ENCODE data around the gene CELSR3.

Gene CELSR3

DNA sequence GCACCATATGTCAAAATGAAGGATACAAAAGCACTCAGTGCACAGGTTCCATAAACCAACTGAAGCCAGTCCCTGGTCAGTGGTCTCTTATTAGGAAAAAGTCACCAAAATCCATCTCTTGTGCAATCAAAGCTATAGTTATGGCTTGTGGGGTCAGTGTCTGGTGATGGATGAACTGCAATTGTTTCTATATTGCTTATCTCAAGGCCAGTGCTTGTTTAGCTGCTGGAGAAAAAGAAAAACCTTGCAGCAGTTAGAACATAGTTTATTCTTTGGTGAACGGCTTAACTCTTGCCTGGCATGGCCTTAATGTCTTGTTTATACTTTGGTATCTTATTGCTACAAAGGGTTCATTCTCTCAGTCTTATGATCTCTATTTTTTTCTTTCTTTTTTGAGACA is 50.4 kb downstream of the CELSR3 start:
- no peaks in the 10 kb centered on the region for H3K9me3 ChIP-seq
- H3K4me1 ChIP-seq: no peaks in the 10 kb centered on the region
- DNase-seq: no peak
- no peak overlapping the region for H3K4me3 ChIP-seq (ENCODE audit: low read depth, low read length)
- H3K36me3 ChIP-seq: no peaks in the 10 kb centered on the region
- H3K27me3 ChIP-seq: no peaks in the 10 kb centered on the region
- TF ChIP-seq, protein P1, sequence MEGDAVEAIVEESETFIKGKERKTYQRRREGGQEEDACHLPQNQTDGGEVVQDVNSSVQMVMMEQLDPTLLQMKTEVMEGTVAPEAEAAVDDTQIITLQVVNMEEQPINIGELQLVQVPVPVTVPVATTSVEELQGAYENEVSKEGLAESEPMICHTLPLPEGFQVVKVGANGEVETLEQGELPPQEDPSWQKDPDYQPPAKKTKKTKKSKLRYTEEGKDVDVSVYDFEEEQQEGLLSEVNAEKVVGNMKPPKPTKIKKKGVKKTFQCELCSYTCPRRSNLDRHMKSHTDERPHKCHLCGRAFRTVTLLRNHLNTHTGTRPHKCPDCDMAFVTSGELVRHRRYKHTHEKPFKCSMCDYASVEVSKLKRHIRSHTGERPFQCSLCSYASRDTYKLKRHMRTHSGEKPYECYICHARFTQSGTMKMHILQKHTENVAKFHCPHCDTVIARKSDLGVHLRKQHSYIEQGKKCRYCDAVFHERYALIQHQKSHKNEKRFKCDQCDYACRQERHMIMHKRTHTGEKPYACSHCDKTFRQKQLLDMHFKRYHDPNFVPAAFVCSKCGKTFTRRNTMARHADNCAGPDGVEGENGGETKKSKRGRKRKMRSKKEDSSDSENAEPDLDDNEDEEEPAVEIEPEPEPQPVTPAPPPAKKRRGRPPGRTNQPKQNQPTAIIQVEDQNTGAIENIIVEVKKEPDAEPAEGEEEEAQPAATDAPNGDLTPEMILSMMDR (IDR thresholded peaks at IDR 0.05; ENCODE audit: low read depth, low read length): no peak

DNA sequence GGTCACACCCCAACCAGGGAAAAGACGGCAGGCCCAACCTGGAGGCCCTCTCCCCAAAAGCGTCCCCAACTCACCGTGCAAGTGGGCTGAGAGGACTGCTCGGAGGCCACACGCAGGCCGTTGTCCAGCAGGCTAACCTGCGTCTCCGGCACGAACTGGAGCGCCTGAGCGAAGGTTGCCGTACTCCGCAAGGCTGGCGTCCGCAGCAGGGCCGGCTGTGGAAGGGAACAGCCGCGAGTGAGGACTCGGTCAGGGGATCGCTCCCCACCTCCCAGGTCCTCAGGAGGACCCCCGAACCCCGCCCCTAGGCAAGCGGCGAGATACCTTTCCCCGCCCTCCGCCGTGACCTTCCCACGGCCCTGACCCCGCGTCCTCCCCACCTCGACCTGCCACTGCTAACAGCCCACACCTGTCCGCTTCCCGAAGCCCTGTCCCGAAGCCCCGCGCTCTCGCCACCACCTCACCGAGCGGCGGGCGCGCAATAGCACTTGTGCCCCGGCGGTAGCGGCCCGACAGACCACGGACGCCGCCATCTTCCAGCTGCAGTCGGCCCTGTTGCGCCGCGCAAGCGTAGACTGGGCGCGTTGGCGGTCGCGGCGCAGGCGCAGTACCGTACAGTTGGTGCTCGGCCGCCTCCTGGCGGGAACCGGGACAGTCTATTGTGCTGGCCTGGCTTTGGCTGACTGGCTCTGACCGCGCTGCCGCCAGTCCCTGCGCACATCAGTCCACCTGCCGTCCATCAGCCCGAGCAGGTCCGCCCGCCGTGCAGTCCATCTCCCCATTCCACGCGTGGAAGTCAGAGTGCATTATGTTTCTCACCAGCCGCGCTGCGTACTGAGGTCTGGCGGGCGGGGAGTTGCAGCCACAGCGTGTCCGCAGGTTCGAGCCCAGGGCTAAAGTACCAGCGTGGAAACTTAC is 53.3 kb downstream of the CELSR3 start, which contains the start of gene UQCRC1:
Gene UQCRC1, minus strand, starts transcription at position 559 of the 918 bp plus-strand sequence. Its CDS starts 26 bp downstream, at position 533.
- TF ChIP-seq, protein P1 (IDR thresholded peaks at IDR 0.05; ENCODE audit: low read depth, low read length): peak; percentile 47
- H3K27me3 ChIP-seq: no peaks in the 10 kb centered on the region
- DNase-seq: peak; percentile 89

GRCh38 chr3:48607519-48607918 is 55.2 kb downstream of the CELSR3 start:
- TF ChIP-seq, protein P1 (IDR thresholded peaks at IDR 0.05; ENCODE audit: low read depth, low read length): no peak
- Histone ChIP-seq H3K36me3 (peaks cover 17% of the 10 kb centered on the region), H3K9me3 (no peaks in the 10 kb centered on the region), H3K27me3 (no peaks in the 10 kb centered on the region), H3K4me1 (no peaks in the 10 kb centered on the region), H3K4me3 (ENCODE audit: low read depth, low read length) (no peak overlapping the region)
- no peak for DNase-seq

More for the DNA sequence above, 53.3 kb downstream of the CELSR3 start, which contains the start of gene UQCRC1:
- Histone ChIP-seq H3K4me3 (ENCODE audit: low read depth, low read length) (peak within 1 kb of the TSS; percentile 79), H3K9me3 (no peaks in the 10 kb centered on the region), H3K36me3 (peaks cover 13% of the 10 kb centered on the region), H3K4me1 (no peaks in the 10 kb centered on the region)

DNA sequence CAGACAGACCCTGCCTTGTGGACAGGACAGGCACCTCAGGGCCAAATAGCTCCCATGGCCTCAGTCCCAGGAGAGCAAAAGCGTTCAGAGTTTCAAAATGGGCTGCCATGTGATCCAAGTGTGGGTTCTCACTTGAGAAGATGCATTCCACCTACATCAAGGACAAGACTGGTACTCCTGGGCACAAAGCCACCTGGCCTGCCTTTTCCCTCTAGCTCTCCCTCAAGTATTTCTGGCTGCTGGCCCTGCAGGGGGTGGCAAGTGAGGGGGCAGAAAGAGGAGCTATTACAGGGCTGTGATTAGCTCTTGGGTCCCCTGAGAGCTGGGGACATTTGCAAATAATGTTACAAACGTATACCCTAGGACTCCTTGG is 61.1 kb downstream of the CELSR3 start:
- peaks cover 29% of the 10 kb centered on the region for H3K36me3 ChIP-seq
- DNase-seq: no peak
- no peaks in the 10 kb centered on the region for H3K4me1 ChIP-seq

DNA sequence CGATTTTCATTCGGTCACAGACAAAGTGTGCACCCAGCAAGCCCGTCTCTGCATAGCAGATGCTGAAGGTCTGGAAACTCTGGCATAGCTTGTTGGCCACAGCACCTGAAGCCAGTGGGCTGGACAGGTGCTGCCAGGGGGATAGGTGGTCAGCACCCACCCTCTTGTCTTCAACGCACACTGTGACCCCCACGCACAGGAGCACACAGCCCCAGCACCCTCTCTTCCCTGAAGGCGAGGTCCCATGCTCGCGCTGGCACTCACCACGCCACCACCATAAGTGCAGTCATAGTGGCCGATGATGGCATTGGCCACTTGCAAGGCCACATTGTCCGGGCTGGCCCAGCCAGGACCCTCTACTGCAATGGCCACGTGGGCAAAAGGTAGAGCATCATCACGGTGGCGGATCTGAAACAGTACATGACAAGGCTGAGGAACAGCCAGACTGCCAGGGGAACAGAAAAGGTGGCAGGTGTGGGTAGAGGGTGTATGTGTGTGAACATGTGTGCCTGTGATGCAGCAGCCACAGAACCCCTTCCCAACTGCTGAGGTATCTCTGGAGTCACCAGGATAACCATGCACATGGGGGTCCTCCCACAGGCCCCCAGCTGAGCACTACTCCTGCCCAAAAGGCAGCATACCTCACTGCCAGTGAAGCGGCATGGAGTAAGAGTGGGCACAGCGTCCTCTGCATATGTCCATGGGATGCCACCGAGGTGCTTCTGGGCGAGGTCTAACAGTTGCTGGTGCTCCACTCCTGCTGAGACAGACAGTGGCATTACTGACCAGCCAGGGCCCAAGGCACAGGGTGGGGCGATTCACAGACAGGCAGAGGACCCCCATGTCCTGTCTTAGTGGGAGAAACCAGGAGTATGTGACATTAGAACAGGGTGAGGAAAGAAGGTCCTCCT is 61.7 kb downstream of the CELSR3 start:
- Histone ChIP-seq H3K36me3 (peaks cover 29% of the 10 kb centered on the region), H3K4me1 (no peaks in the 10 kb centered on the region; the same call in 1 of the 2 replicates), H3K4me3 (ENCODE audit: low read depth, low read length) (no peak overlapping the region), H3K27me3 (no peaks in the 10 kb centered on the region), H3K9me3 (no peaks in the 10 kb centered on the region)
- DNase-seq: no peak
- TF ChIP-seq, protein P1 (IDR thresholded peaks at IDR 0.05; ENCODE audit: low read depth, low read length): no peak

More for the DNA sequence above, 61.1 kb downstream of the CELSR3 start:
- no peaks in the 10 kb centered on the region for H3K27me3 ChIP-seq
- no peaks in the 10 kb centered on the region for H3K9me3 ChIP-seq
- TF ChIP-seq, protein P1 (IDR thresholded peaks at IDR 0.05; ENCODE audit: low read depth, low read length): no peak
- H3K4me3 ChIP-seq (ENCODE audit: low read depth, low read length): no peak overlapping the region

Measured in BE2C (cell line).